Transverse colon (tissue), 4 donors: ENCODE data around the gene ARHGEF37. TPM values are rescaled to one million over a fixed set of nuclear protein-coding genes. Genes with fewer than 3 reads are reported as not detected.
A peak's percentile ranks its signal among the peaks of the same experiment; 100 is the strongest.

Experiments used
- DNase-seq: peaks from one replicate; pipeline ENCODE4 v3.0.0-alpha.2; 2019
- H3K27ac ChIP-seq, 4 donors: fragments of 200-600 bp; sonication (generic); 2 replicates each; pipeline ENCODE4 v1.5.1; 2016 to 2018; ENCODE audit warnings: inconsistent platforms in 4 of 4
- H3K27me3 ChIP-seq: fragments of 200-600 bp; sonication (generic); 2 replicates; pipeline ENCODE4 v1.5.1; 2017; ENCODE audit warnings: inconsistent platforms
- H3K36me3 ChIP-seq, 4 donors: fragments of 200-600 bp; sonication (generic); 2 replicates each; pipeline ENCODE4 v1.5.1; 2017 to 2019; ENCODE audit warnings: inconsistent platforms in 4 of 4
- H3K4me1 ChIP-seq, 4 donors: fragments of 200-600 bp; sonication (generic); 2 replicates each; pipeline ENCODE4 v1.5.1; 2017 to 2020; ENCODE audit warnings: inconsistent platforms in 4 of 4
- H3K4me3 ChIP-seq, 4 donors: fragments of 200-600 bp; sonication (generic); 1 replicate in 1 of 4; 2 replicates in 3 of 4; pipeline versions ENCODE4 v1.5.1 to v1.6.1; 2017 to 2019; ENCODE audit warnings: inconsistent platforms in 4 of 4
- H3K9me3 ChIP-seq, 2 donors: fragments of 200-600 bp; sonication (generic); 2 replicates each; pipeline ENCODE4 v1.5.1; 2017 to 2019; ENCODE audit warnings: inconsistent platforms in 2 of 2
- EP300 ChIP-seq: sonication (generic); formaldehyde crosslinking; IDR thresholded peaks from one replicate; pipeline ENCODE4 v1.6.1; 2017; ENCODE audit warnings: antibody characterized with exemption, low read depth
- POLR2A ChIP-seq: fragments of 450-650 bp; IDR thresholded peaks from one replicate; pipeline ENCODE4 v1.6.1; 2016; ENCODE audit warnings: antibody characterized with exemption, mild to moderate bottlenecking, moderate library complexity
- POLR2AphosphoS5 ChIP-seq, 3 donors: sonication (generic); formaldehyde crosslinking; IDR thresholded peaks; one replicate each; pipeline ENCODE4 v1.6.1; 2016; ENCODE audit warnings: antibody characterized with exemption in 3 of 3
- WGBS, 2 donors: methylation state at CpG; one replicate each; pipeline ENCODE4 v1.1.5; 2018; ENCODE audit warnings: low coverage in 1 of 2; 5-methylcytosine and 5-hydroxymethylcytosine counted together
- in situ Hi-C, 4 donors: fragments of 200-750 bp; cut with MboI; loops; one replicate each; pipeline versions ENCODE4 v1.15.0 to v1.15.1; 2017; ENCODE audit warnings: low sequenced_read_pairs in 3 of 4, low pct_ligation_motif_present in 1 of 4, low pct_unique_long_range_greater_than_20kb in 1 of 4
- intact Hi-C: fragments of 100-400 bp; cut with DNase I; formaldehyde crosslinking; loops from one replicate; pipeline ENCODE4 v1.15.1; 2023; ENCODE audit warnings: low total_unique reads
- total RNA-seq, 4 donors: library from RNA; depleted of rRNA; stranded (reverse); fragments of >200 nt; gene quantifications; one replicate each; pipeline ENCODE4 v1.1.0, GENCODE V29; 2016
- TF ChIP-seq, protein P1 (sequence below), 5 experiments: fragments of 200-600 bp in 3 of 5; fragments of 450-650 bp in 2 of 5; sonication (generic) in 3 of 5; IDR thresholded peaks; 1 replicate in 2 of 5; 2 replicates in 3 of 5; pipeline ENCODE4 v1.5.1; 2016 to 2017; ENCODE audit warnings: antibody characterized with exemption in 5 of 5, inconsistent platforms in 3 of 5, mild to moderate bottlenecking in 2 of 5, moderate library complexity in 1 of 5

The ARHGEF37 gene
- total RNA-seq, 4 donors from 2014 or later = 14.2 to 27.5 (median 21.7) TPM

- no peaks in the 10 kb centered on the region for H3K9me3 ChIP-seq
- H3K4me1 ChIP-seq = peaks cover 0 to 36% (median 16%) of the 10 kb centered on the region in 4 donors
- DNase-seq = peak; percentile 85
- H3K4me3 ChIP-seq = no peak overlapping the region
- H3K27me3 ChIP-seq = no peaks in the 10 kb centered on the region
- intact Hi-C loops = no loop called here
- no peaks in the 10 kb centered on the region for H3K36me3 ChIP-seq
- H3K27ac ChIP-seq = peak overlapping the region; percentile 53 to 73 (median 65)
- in situ Hi-C loops = no loop called here
- 45 to 67% methylated on average over 3 to 6 of the region's 6 CpGs for WGBS, 2 donors
- TF ChIP-seq, protein P1, sequence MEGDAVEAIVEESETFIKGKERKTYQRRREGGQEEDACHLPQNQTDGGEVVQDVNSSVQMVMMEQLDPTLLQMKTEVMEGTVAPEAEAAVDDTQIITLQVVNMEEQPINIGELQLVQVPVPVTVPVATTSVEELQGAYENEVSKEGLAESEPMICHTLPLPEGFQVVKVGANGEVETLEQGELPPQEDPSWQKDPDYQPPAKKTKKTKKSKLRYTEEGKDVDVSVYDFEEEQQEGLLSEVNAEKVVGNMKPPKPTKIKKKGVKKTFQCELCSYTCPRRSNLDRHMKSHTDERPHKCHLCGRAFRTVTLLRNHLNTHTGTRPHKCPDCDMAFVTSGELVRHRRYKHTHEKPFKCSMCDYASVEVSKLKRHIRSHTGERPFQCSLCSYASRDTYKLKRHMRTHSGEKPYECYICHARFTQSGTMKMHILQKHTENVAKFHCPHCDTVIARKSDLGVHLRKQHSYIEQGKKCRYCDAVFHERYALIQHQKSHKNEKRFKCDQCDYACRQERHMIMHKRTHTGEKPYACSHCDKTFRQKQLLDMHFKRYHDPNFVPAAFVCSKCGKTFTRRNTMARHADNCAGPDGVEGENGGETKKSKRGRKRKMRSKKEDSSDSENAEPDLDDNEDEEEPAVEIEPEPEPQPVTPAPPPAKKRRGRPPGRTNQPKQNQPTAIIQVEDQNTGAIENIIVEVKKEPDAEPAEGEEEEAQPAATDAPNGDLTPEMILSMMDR (IDR thresholded peaks at IDR 0.05) = peak; percentile 69 to 93 (median 81)
- TF ChIP-seq POLR2A (no peak), EP300 (no peak)
Observed at GRCh38 chr5:149656576-149657182, 75.4 kb downstream of the ARHGEF37 start.

GRCh38 chr5:149657324-149657723 lies 76.0 kb downstream of the ARHGEF37 start:
- TF ChIP-seq EP300 (no peak), POLR2A (no peak)
- TF ChIP-seq, protein P1 (IDR thresholded peaks at IDR 0.05) = no peak
- Histone ChIP-seq H3K27me3 (no peaks in the 10 kb centered on the region), H3K36me3 (no peaks in the 10 kb centered on the region), H3K4me1 (peaks cover 0 to 36% (median 16%) of the 10 kb centered on the region in 4 donors), H3K27ac (peak overlapping the region; percentile 53 to 73 (median 65)), H3K9me3 (no peaks in the 10 kb centered on the region), H3K4me3 (no peak overlapping the region)
- intact Hi-C loops (no loop called here), in situ Hi-C loops (no loop called here)
- DNase-seq = no peak
- 38 to 70% methylated on average over 1 to 2 of the region's 2 CpGs for WGBS, 2 donors

DNA sequence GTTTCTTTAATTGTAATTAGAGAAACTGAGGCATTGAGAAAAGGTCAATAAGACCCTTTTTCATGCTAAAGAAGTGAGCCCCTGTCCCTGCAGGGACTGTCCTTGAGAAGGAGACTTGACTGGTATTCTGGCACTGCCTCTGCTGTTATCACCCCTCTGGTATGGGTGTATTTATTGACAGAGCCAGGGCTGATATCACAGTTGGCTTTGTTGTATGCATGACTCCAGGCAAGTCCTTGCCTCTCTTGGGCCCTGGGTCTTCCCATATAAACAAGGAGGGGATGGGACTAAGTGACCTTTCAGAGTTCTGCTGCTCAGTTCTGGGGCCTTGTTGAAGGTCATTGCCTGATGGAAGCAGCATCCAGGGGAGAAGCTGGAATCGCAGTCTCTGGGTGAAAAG lies 77.0 kb downstream of the ARHGEF37 start:
- peak overlapping the region; percentile 53 to 73 (median 65) for H3K27ac ChIP-seq
- TF ChIP-seq EP300 (no peak), POLR2A (no peak), POLR2AphosphoS5 (IDR thresholded peaks at IDR 0.05) (no peak)
- TF ChIP-seq, protein P1 (IDR thresholded peaks at IDR 0.05) = no peak
- H3K27me3 ChIP-seq = no peaks in the 10 kb centered on the region
- H3K4me1 ChIP-seq = peaks cover 0 to 36% (median 16%) of the 10 kb centered on the region in 4 donors
- no peaks in the 10 kb centered on the region for H3K9me3 ChIP-seq
- WGBS, 2 donors = 89% methylated on average over 1 of the region's 1 CpG; no CpG with 5 or more reads in 1 of the 2 donors
- DNase-seq = no peak
- in situ Hi-C loops = no loop called here
- no peak overlapping the region for H3K4me3 ChIP-seq
- H3K36me3 ChIP-seq = no peaks in the 10 kb centered on the region
- intact Hi-C loops = no loop called here

- in situ Hi-C loops = loop anchor here in 2 of 4 donors (10.0 kb wide), 2 partner anchors 161 to 171 kb away; no protein-coding TSS in a partner anchor
- no peak for DNase-seq
- H3K4me3 ChIP-seq = no peak overlapping the region
- no peaks in the 10 kb centered on the region for H3K36me3 ChIP-seq
- peaks cover 12 to 35% (median 16%) of the 10 kb centered on the region in 4 donors for H3K4me1 ChIP-seq
- H3K27me3 ChIP-seq = no peaks in the 10 kb centered on the region
- peaks cover 0 to 4% of the 10 kb centered on the region in 2 donors for H3K9me3 ChIP-seq
- H3K27ac ChIP-seq = peak overlapping the region in 3 of 4 donors; percentile 18 to 47 (median 19)
- intact Hi-C loops = no loop called here
- 35% methylated on average over 1 of the region's 1 CpG; no CpG with 5 or more reads in 1 of the 2 donors for WGBS, 2 donors
- no peak for TF ChIP-seq POLR2A
- TF ChIP-seq, protein P1 (IDR thresholded peaks at IDR 0.05) = no peak
- no peak for TF ChIP-seq EP300
- no peak for TF ChIP-seq POLR2AphosphoS5 (IDR thresholded peaks at IDR 0.05)
Observed at GRCh38 chr5:149664083-149664482, 82.8 kb downstream of the ARHGEF37 start.
